Activated naive CD8-positive, alpha-beta T cell (primary cell): ENCODE data around the gene DPM2.
A peak's percentile ranks its signal among the peaks of the same experiment; 100 is the strongest.

Source experiments
- H3K27ac Mint-ChIP-seq: one replicate; pipeline ENCODE4 v1.8.0; 2021; ENCODE audit warnings: mixed read lengths
- H3K27me3 Mint-ChIP-seq: one replicate; pipeline ENCODE4 v1.8.0; 2021; ENCODE audit warnings: mixed read lengths
- H3K36me3 Mint-ChIP-seq: one replicate; pipeline ENCODE4 v1.8.0; 2021; ENCODE audit warnings: mixed read lengths
- H3K4me1 Mint-ChIP-seq: one replicate; pipeline ENCODE4 v1.8.0; 2021; ENCODE audit warnings: low read depth, mixed read lengths
- H3K4me3 Mint-ChIP-seq: one replicate; pipeline ENCODE4 v1.8.0; 2021; ENCODE audit warnings: mild to moderate bottlenecking, mixed read lengths
- H3K9me3 Mint-ChIP-seq: one replicate; pipeline ENCODE4 v1.8.0; 2021; ENCODE audit warnings: low read depth, mixed read lengths

Gene DPM2

DNA sequence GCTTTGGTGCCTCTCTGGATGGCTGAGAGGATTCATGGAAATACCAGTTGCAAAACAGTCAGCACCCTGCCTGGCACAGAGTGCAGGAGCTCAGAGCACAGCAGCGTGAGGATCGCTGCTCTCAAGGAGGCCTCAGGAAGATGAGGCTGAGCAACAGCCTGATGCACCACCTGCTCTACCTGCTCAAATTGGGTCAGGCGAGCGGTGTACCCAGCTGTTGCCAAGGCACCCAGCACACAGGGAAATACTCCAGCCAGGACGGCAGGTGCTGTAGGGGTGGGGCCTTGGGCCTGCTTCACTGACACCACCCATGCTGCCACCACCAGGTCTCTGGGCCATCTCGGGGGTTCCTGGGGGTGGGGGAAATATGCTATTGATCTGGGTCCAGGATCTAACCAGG, 38.8 kb upstream of the DPM2 start:
- Mint-ChIP-seq H3K27ac (peak overlapping the region; percentile 99), H3K36me3 (no peaks in the 10 kb centered on the region), H3K9me3 (no peaks in the 10 kb centered on the region), H3K4me1 (peaks cover 66% of the 10 kb centered on the region), H3K4me3 (peak overlapping the region; percentile 96), H3K27me3 (no peaks in the 10 kb centered on the region)

GRCh38 chr9:127975376-127976315, 38.0 kb upstream of the DPM2 start:
- H3K27ac Mint-ChIP-seq, result peak overlapping the region; percentile 99
- no peaks in the 10 kb centered on the region for H3K9me3 Mint-ChIP-seq
- no peaks in the 10 kb centered on the region for H3K36me3 Mint-ChIP-seq
- peak overlapping the region; percentile 96 for H3K4me3 Mint-ChIP-seq
- no peaks in the 10 kb centered on the region for H3K27me3 Mint-ChIP-seq
- peaks cover 69% of the 10 kb centered on the region for H3K4me1 Mint-ChIP-seq

DNA sequence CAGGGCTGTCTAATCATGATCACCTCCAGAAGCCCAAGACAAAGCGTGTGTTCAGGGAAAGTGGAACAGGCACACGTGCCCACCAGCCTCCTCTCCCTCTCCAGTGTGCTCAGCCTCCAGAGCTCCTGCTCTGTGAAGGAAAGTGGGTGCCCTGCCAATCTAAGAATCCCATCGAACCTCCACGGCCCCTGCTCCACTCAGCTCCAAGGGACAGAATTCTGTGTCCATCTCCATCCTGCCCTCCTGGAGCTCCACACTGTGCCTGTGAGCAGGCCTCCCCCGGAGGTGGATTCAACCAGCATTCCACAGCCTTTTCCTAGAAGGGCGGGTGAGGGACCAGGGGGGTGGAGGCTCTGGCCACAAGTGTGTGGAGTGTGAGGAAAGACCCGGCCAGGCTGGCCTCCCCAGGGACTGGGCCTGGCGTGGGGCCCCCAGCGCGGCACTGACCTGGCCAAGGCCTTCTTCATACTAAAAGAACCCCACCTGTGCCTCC, 37.2 kb upstream of the DPM2 start:
- H3K27me3 Mint-ChIP-seq, result no peaks in the 10 kb centered on the region
- peaks cover 77% of the 10 kb centered on the region for H3K4me1 Mint-ChIP-seq
- H3K9me3 Mint-ChIP-seq, result no peaks in the 10 kb centered on the region
- no peaks in the 10 kb centered on the region for H3K36me3 Mint-ChIP-seq
- H3K27ac Mint-ChIP-seq, result peak overlapping the region; percentile 99
- H3K4me3 Mint-ChIP-seq, result peak overlapping the region; percentile 96

DNA sequence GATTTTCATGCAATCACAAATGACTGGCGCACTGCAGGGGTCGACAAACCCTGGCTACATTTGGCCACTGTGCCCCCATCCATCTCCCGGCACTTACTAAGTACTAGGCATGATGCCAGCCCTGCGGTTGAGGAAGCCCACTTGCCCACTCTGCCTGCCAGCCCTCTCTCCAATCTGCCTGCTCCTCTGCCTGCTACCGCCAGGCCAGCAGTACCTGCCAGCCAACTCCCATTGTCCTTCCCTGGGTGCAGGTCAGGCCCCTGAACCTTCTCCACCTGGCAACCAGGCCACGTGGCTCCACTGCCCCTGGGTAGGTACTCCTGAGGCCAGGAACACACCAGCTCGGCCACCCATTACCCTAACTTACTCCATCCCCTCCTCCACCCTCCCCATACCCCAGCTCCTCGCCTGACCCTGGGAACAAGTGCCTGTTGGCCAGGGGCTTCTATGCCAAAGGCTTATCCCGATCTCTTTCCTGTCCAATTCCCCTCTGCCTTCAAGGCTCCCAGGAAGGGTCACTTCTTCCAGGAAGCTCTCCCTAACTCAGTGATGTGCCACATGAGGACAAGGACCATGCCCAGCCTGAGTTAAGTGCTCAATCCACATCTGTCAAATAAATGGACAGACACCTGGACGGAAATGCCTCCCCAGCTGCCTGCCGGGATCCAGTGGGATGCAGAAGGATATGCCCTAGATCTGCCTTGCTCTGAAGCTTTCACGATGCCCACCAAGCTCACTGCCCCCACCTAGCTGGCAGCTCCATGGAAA, 36.5 kb upstream of the DPM2 start:
- no peaks in the 10 kb centered on the region for H3K36me3 Mint-ChIP-seq
- peak overlapping the region; percentile 99 for H3K27ac Mint-ChIP-seq
- H3K4me1 Mint-ChIP-seq, result peaks cover 83% of the 10 kb centered on the region
- H3K27me3 Mint-ChIP-seq, result no peaks in the 10 kb centered on the region
- H3K4me3 Mint-ChIP-seq, result peak overlapping the region; percentile 96
- no peaks in the 10 kb centered on the region for H3K9me3 Mint-ChIP-seq

GRCh38 chr9:127973169-127974000, 35.7 kb upstream of the DPM2 start:
- Mint-ChIP-seq H3K4me3 (peak overlapping the region; percentile 96), H3K27ac (peak overlapping the region; percentile 99), H3K27me3 (no peaks in the 10 kb centered on the region), H3K4me1 (peaks cover 88% of the 10 kb centered on the region), H3K9me3 (no peaks in the 10 kb centered on the region), H3K36me3 (peaks cover 2% of the 10 kb centered on the region)

- Mint-ChIP-seq H3K4me1 (peaks cover 91% of the 10 kb centered on the region), H3K36me3 (peaks cover 2% of the 10 kb centered on the region), H3K27me3 (no peaks in the 10 kb centered on the region), H3K27ac (peak overlapping the region; percentile 99), H3K4me3 (peak overlapping the region; percentile 96), H3K9me3 (no peaks in the 10 kb centered on the region)
These were observed 34.7 kb upstream of the DPM2 start for GRCh38 chr9:127972236-127972871.

DNA sequence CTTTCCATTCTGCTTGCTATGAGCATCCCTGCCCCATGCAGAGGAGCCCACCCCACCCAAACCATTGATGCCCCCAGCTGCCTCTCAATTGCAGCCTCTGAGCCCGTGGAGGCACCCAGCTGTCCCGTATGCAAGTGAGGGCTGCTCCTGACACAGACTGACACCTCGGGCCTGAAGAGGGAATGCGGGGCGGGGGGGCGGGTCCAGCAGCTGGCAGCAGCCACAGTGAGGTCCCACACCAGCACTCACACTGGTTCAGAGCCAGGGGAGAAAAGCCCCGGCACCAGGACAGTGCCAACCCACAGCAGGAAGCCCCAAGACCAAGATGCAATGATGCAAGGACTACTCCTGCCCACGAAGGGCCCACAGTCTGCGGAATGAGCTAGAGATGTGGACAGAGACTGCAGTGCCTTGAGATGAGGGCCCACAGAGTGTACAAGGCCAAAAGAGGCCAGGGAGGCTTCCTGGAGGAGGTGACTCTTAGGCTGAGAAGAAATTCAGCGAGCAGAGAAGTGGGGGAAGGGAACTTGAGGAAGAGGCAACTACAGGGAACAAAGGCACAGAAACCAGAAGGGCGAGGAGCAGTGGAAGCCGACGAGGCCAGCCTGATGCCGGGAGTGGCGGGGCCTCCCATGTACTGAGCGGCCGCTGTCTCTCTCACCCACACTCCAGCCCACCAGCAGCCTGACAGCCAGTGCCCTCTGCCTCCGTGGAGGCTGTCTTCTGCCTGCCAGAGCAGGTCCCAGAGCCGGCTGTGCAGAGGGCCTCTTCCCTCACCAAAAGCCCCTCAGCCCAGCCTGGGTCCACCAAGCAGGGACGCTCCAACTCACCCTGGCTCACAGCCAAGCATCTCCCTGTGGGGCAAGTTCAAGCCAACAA, 33.9 kb upstream of the DPM2 start:
- Mint-ChIP-seq H3K4me3 (peak overlapping the region; percentile 96), H3K36me3 (peaks cover 2% of the 10 kb centered on the region), H3K9me3 (no peaks in the 10 kb centered on the region), H3K4me1 (peaks cover 95% of the 10 kb centered on the region), H3K27ac (peak overlapping the region; percentile 99), H3K27me3 (no peaks in the 10 kb centered on the region)

GRCh38 chr9:127970401-127971313, 33.0 kb upstream of the DPM2 start:
- Mint-ChIP-seq H3K27me3 (no peaks in the 10 kb centered on the region), H3K9me3 (no peaks in the 10 kb centered on the region), H3K27ac (peak overlapping the region; percentile 98), H3K36me3 (peaks cover 2% of the 10 kb centered on the region), H3K4me1 (peaks cover 95% of the 10 kb centered on the region), H3K4me3 (peak overlapping the region; percentile 75)

- H3K9me3 Mint-ChIP-seq, result no peaks in the 10 kb centered on the region
- H3K27me3 Mint-ChIP-seq, result no peaks in the 10 kb centered on the region
- peaks cover 2% of the 10 kb centered on the region for H3K36me3 Mint-ChIP-seq
- H3K4me1 Mint-ChIP-seq, result peaks cover 95% of the 10 kb centered on the region
- H3K27ac Mint-ChIP-seq, result peak overlapping the region; percentile 98
- peak overlapping the region; percentile 75 for H3K4me3 Mint-ChIP-seq
These were observed 31.2 kb upstream of the DPM2 start for GRCh38 chr9:127968700-127969383.

GRCh38 chr9:127968042-127968441, 30.4 kb upstream of the DPM2 start:
- Mint-ChIP-seq H3K4me1 (peaks cover 98% of the 10 kb centered on the region), H3K36me3 (peaks cover 2% of the 10 kb centered on the region), H3K27ac (peak overlapping the region; percentile 98), H3K4me3 (peak overlapping the region; percentile 75), H3K9me3 (no peaks in the 10 kb centered on the region), H3K27me3 (no peaks in the 10 kb centered on the region)

GRCh38 chr9:127967151-127967809, 29.6 kb upstream of the DPM2 start:
- peaks cover 2% of the 10 kb centered on the region for H3K36me3 Mint-ChIP-seq
- peak overlapping the region; percentile 75 for H3K4me3 Mint-ChIP-seq
- peaks cover 98% of the 10 kb centered on the region for H3K4me1 Mint-ChIP-seq
- H3K27ac Mint-ChIP-seq, result peak overlapping the region; percentile 98
- no peaks in the 10 kb centered on the region for H3K9me3 Mint-ChIP-seq
- H3K27me3 Mint-ChIP-seq, result no peaks in the 10 kb centered on the region
